ENCODE data around the gene MYOCD. TPM values are rescaled to one million over a fixed set of nuclear protein-coding genes. Genes with fewer than 3 reads are reported as not detected.

MYOCD gene
- polyA plus RNA-seq, 1 donor (not counting 4 experiments of a cell fraction or from before 2014, with no cell fraction given): not detected

- dilution Hi-C loops (cut with MboI; ENCODE audit: extremely low pct_ligation_motif_present, low sequenced_read_pairs): no loop called here
- Histone ChIP-seq H3K27ac (ENCODE audit: control insufficient read depth, insufficient read depth, low read length) (no peak overlapping the region), H2AFZ (ENCODE audit: control insufficient read depth, low read length) (no peak overlapping the region)
Measured at GRCh38 chr17:12671906-12672305, 6.2 kb downstream of the MYOCD start.

GRCh38 chr17:12672947-12673346, 7.3 kb downstream of the MYOCD start:
- Histone ChIP-seq H3K4me2 (ENCODE audit: control insufficient read depth, extremely low read depth, insufficient read depth, low read depth, low read length) (no peak overlapping the region), H4K20me1 (ENCODE audit: control insufficient read depth, extremely low read depth, insufficient read depth, low read length) (no peaks in the 10 kb centered on the region), H3K4me3 (ENCODE audit: control insufficient read depth in 2 of 3, extremely low read depth in 1 of 3, insufficient read depth in 2 of 3, low read depth in 1 of 3, low read length in 3 of 3) (no peak overlapping the region), H3K9ac (ENCODE audit: control insufficient read depth, extremely low read depth, insufficient read depth, low read length) (no peak overlapping the region), H3K4me1 (ENCODE audit: control insufficient read depth, extremely low read depth, insufficient read depth, low read length) (no peaks in the 10 kb centered on the region), H3K9me3 (ENCODE audit: control insufficient read depth, low read depth, low read length) (no peaks in the 10 kb centered on the region), H3K9me1 (ENCODE audit: control insufficient read depth, extremely low read depth, insufficient read depth, low read length) (no peaks in the 10 kb centered on the region), H2AFZ (ENCODE audit: control insufficient read depth, low read length) (no peak overlapping the region), H3K79me2 (ENCODE audit: control insufficient read depth, insufficient read depth, low read length) (no peaks in the 10 kb centered on the region), H3K27me3 (ENCODE audit: control insufficient read depth, extremely low read depth, insufficient read depth, low read length) (no peaks in the 10 kb centered on the region), H3K27ac (ENCODE audit: control insufficient read depth, insufficient read depth, low read length) (no peak overlapping the region), H3K36me3 (ENCODE audit: control insufficient read depth in 2 of 2, extremely low read depth in 1 of 2, insufficient read depth in 2 of 2, low read length in 2 of 2) (no peaks in the 10 kb centered on the region)
- no peak for DNase-seq (ENCODE audit: low read depth, low spot score)
- TF ChIP-seq EZH2 (IDR thresholded peaks at IDR 0.05; ENCODE audit: low read length): no peak
- TF ChIP-seq, protein P1, sequence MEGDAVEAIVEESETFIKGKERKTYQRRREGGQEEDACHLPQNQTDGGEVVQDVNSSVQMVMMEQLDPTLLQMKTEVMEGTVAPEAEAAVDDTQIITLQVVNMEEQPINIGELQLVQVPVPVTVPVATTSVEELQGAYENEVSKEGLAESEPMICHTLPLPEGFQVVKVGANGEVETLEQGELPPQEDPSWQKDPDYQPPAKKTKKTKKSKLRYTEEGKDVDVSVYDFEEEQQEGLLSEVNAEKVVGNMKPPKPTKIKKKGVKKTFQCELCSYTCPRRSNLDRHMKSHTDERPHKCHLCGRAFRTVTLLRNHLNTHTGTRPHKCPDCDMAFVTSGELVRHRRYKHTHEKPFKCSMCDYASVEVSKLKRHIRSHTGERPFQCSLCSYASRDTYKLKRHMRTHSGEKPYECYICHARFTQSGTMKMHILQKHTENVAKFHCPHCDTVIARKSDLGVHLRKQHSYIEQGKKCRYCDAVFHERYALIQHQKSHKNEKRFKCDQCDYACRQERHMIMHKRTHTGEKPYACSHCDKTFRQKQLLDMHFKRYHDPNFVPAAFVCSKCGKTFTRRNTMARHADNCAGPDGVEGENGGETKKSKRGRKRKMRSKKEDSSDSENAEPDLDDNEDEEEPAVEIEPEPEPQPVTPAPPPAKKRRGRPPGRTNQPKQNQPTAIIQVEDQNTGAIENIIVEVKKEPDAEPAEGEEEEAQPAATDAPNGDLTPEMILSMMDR (optimal IDR thresholded peaks at IDR 0.05 in 1 of 3, IDR thresholded peaks at IDR 0.05 in 1 of 3, conservative IDR thresholded peaks at IDR 0.05 in 1 of 3; ENCODE audit: extremely low read depth in 1 of 3, insufficient read depth in 2 of 3, low read length in 3 of 3): no peak
- FAIRE-seq: no peak
- dilution Hi-C loops (cut with MboI; ENCODE audit: extremely low pct_ligation_motif_present, low sequenced_read_pairs): no loop called here

More at GRCh38 chr17:12671906-12672305, 6.2 kb downstream of the MYOCD start:
- no peaks in the 10 kb centered on the region for H3K9me3 ChIP-seq (ENCODE audit: control insufficient read depth, low read depth, low read length)
- H3K4me2 ChIP-seq (ENCODE audit: control insufficient read depth, extremely low read depth, insufficient read depth, low read depth, low read length): no peak overlapping the region
- peaks cover 4% of the 10 kb centered on the region for H3K27me3 ChIP-seq (ENCODE audit: control insufficient read depth, extremely low read depth, insufficient read depth, low read length)
- no peak overlapping the region for H3K4me3 ChIP-seq (ENCODE audit: control insufficient read depth in 2 of 3, extremely low read depth in 1 of 3, insufficient read depth in 2 of 3, low read depth in 1 of 3, low read length in 3 of 3)
- TF ChIP-seq, protein P1 (optimal IDR thresholded peaks at IDR 0.05 in 1 of 3, IDR thresholded peaks at IDR 0.05 in 1 of 3, conservative IDR thresholded peaks at IDR 0.05 in 1 of 3; ENCODE audit: extremely low read depth in 1 of 3, insufficient read depth in 2 of 3, low read length in 3 of 3): no peak
- no peak for TF ChIP-seq EZH2 (IDR thresholded peaks at IDR 0.05; ENCODE audit: low read length)
- no peaks in the 10 kb centered on the region for H3K4me1 ChIP-seq (ENCODE audit: control insufficient read depth, extremely low read depth, insufficient read depth, low read length)
- DNase-seq (ENCODE audit: low read depth, low spot score) (no peak), FAIRE-seq (no peak)
- H3K79me2 ChIP-seq (ENCODE audit: control insufficient read depth, insufficient read depth, low read length): no peaks in the 10 kb centered on the region
- no peaks in the 10 kb centered on the region for H3K36me3 ChIP-seq (ENCODE audit: control insufficient read depth in 2 of 2, extremely low read depth in 1 of 2, insufficient read depth in 2 of 2, low read length in 2 of 2)
- no peaks in the 10 kb centered on the region for H3K9me1 ChIP-seq (ENCODE audit: control insufficient read depth, extremely low read depth, insufficient read depth, low read length)
- no peak overlapping the region for H3K9ac ChIP-seq (ENCODE audit: control insufficient read depth, extremely low read depth, insufficient read depth, low read length)
- no peaks in the 10 kb centered on the region for H4K20me1 ChIP-seq (ENCODE audit: control insufficient read depth, extremely low read depth, insufficient read depth, low read length)
